ENCODE measurements around the gene LMF1. TPM values are rescaled to one million over a fixed set of nuclear protein-coding genes. Genes with fewer than 3 reads are reported as not detected.

Gene LMF1
- total and polyA plus RNA-seq, 2 of the 13 experiments (the other 11 are each of a cell fraction or from before 2014, with no cell fraction given), result 6.8 to 8.5 TPM

DNA sequence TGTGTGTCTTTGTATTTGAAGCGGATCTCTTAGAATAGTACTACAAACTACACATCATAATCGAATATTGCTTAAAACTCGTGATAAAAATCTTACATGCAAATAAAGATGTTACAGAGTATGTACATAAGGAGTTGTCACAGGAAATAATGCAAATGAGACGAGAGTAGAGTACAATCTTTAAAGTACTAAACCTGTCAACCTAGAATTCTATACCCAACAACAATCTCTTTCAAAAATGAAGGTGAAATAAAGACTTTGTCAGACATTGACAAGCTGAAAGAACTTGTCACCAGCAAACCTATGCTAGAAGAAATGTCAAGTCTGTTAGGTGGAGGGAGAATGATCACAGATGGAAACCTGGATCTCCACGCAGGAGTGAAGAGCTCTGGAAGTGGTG is 86.6 kb downstream of the LMF1 start:
- H4K20me1 ChIP-seq (ENCODE audit: insufficient read depth, low read length), result no peaks in the 10 kb centered on the region
- no peak overlapping the region for H2AFZ ChIP-seq (ENCODE audit: low read length)
- H3K4me2 ChIP-seq (ENCODE audit: low read depth, low read length), result no peak overlapping the region
- BruUV-seq (replicated peaks), result no TSS peak
- in situ Hi-C loops (cut with HindIII; ENCODE audit: extremely low pct_ligation_motif_present, low pct_unique_long_range_greater_than_20kb) (no loop called here), intact Hi-C loops (cut with micrococcal nuclease; ENCODE audit: unreplicated experiment) (no loop called here)
- H3K27ac ChIP-seq (ENCODE audit: extremely low read length, insufficient read depth, low read length), result no peak overlapping the region
- FAIRE-seq (no peak), ATAC-seq (no peak), DNase-seq (ENCODE audit: low spot score) (no peak)
- no peak overlapping the region for H3K9ac ChIP-seq (ENCODE audit: insufficient read depth, low read depth, low read length)
- peaks cover 10% of the 10 kb centered on the region; the same call in 1 of the 2 replicates for H3K9me3 ChIP-seq (ENCODE audit: low read length)
- H3K79me2 ChIP-seq (ENCODE audit: insufficient read depth, low read length), result no peaks in the 10 kb centered on the region
- 49% methylated on average over 5 of the region's 5 CpGs for WGBS (ENCODE audit: low lambda C conversion rate)
- CTCF ChIA-PET (ENCODE audit: low intra/inter-chr PET ratio, low total read pairs), result no interaction called here
- POLR2A ChIA-PET, result interaction anchor here (0.6 kb wide), 1 partner anchor 172 kb away, joined by 3 read pairs; no protein-coding TSS in a partner anchor
- no peaks in the 10 kb centered on the region; a peak in 2 of 5 replicates for H3K27me3 ChIP-seq (ENCODE audit: control insufficient read depth in 1 of 2, insufficient read depth in 2 of 2, low read length in 2 of 2)
- no peaks in the 10 kb centered on the region for H3K4me1 ChIP-seq (ENCODE audit: insufficient read depth, low read length)
- no peaks in the 10 kb centered on the region for H3K36me3 ChIP-seq (replicated peaks in 1 of 2; ENCODE audit: control insufficient read depth in 1 of 2, insufficient read depth in 2 of 2, low read length in 2 of 2)
- TF ChIP-seq, protein P1, sequence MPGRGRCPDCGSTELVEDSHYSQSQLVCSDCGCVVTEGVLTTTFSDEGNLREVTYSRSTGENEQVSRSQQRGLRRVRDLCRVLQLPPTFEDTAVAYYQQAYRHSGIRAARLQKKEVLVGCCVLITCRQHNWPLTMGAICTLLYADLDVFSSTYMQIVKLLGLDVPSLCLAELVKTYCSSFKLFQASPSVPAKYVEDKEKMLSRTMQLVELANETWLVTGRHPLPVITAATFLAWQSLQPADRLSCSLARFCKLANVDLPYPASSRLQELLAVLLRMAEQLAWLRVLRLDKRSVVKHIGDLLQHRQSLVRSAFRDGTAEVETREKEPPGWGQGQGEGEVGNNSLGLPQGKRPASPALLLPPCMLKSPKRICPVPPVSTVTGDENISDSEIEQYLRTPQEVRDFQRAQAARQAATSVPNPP (CRISPR knock-in tag; IDR thresholded peaks at IDR 0.05), result no peak
- no peak for TF ChIP-seq ZNF724P (CRISPR knock-in tag; IDR thresholded peaks at IDR 0.05; ENCODE audit: borderline replicate concordance)
- TF ChIP-seq, protein P2, sequence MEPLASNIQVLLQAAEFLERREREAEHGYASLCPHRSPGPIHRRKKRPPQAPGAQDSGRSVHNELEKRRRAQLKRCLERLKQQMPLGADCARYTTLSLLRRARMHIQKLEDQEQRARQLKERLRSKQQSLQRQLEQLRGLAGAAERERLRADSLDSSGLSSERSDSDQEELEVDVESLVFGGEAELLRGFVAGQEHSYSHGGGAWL (CRISPR knock-in tag; IDR thresholded peaks at IDR 0.05), result no peak
- no peak for TF ChIP-seq TARDBP (CRISPR knock-in tag; IDR thresholded peaks at IDR 0.05)
- no peak overlapping the region for H3K4me3 ChIP-seq (replicated peaks in 1 of 3; ENCODE audit: insufficient read depth in 1 of 3, low read depth in 2 of 3, low read length in 3 of 3)

DNA sequence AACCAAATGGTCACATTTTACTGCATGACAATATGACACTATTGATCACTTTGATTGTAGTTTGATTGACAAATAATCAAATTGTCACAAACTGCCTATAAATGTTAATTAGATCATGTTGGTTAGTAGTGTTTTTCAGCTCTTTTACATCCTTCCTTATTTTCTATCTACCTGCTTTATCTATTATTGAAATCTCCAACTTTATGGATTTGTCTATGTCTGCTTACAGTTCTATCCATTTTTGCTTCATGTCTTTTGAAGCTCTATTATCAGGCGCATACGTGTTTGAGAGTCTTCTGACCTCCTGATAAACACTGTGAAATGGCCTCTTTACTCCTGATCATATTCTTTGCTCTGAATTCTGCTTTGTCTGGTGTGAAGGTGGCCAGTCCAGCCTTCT is 87.0 kb downstream of the LMF1 start:
- peaks cover 10% of the 10 kb centered on the region; the same call in 1 of the 2 replicates for H3K9me3 ChIP-seq (ENCODE audit: low read length)
- no peak overlapping the region for H3K4me3 ChIP-seq (replicated peaks in 1 of 3; ENCODE audit: insufficient read depth in 1 of 3, low read depth in 2 of 3, low read length in 3 of 3)
- no peak overlapping the region for H3K9ac ChIP-seq (ENCODE audit: insufficient read depth, low read depth, low read length)
- no peaks in the 10 kb centered on the region for H4K20me1 ChIP-seq (ENCODE audit: insufficient read depth, low read length)
- H3K27ac ChIP-seq (ENCODE audit: extremely low read length, insufficient read depth, low read length), result no peak overlapping the region
- DNase-seq (ENCODE audit: low spot score) (no peak), FAIRE-seq (no peak), ATAC-seq (no peak)
- 91% methylated on average over 2 of the region's 2 CpGs for WGBS (ENCODE audit: low lambda C conversion rate)
- no peak overlapping the region for H2AFZ ChIP-seq (ENCODE audit: low read length)
- H3K4me1 ChIP-seq (ENCODE audit: insufficient read depth, low read length), result no peaks in the 10 kb centered on the region
- intact Hi-C loops (cut with micrococcal nuclease; ENCODE audit: unreplicated experiment), result no loop called here
- in situ Hi-C loops (cut with HindIII; ENCODE audit: extremely low pct_ligation_motif_present, low pct_unique_long_range_greater_than_20kb), result no loop called here
- no TSS peak for BruUV-seq (replicated peaks)
- CTCF ChIA-PET (ENCODE audit: low intra/inter-chr PET ratio, low total read pairs), result no interaction called here
- H3K79me2 ChIP-seq (ENCODE audit: insufficient read depth, low read length), result no peaks in the 10 kb centered on the region
- POLR2A ChIA-PET, result no interaction called here
- no peak overlapping the region for H3K4me2 ChIP-seq (ENCODE audit: low read depth, low read length)
- no peaks in the 10 kb centered on the region for H3K36me3 ChIP-seq (replicated peaks in 1 of 2; ENCODE audit: control insufficient read depth in 1 of 2, insufficient read depth in 2 of 2, low read length in 2 of 2)
- H3K27me3 ChIP-seq (ENCODE audit: control insufficient read depth in 1 of 2, insufficient read depth in 2 of 2, low read length in 2 of 2), result no peaks in the 10 kb centered on the region; a peak in 2 of 5 replicates
- TF ChIP-seq, protein P3, sequence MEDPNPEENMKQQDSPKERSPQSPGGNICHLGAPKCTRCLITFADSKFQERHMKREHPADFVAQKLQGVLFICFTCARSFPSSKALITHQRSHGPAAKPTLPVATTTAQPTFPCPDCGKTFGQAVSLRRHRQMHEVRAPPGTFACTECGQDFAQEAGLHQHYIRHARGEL (CRISPR knock-in tag; IDR thresholded peaks at IDR 0.05), result no peak
- TF ChIP-seq RBM39 (IDR thresholded peaks at IDR 0.05; ENCODE audit: low read depth, low read length, poor library complexity, severe bottlenecking) (no peak), ZFP90 (CRISPR knock-in tag; IDR thresholded peaks at IDR 0.05; ENCODE audit: borderline replicate concordance) (no peak), SKI (IDR thresholded peaks at IDR 0.05; ENCODE audit: partially characterized antibody) (no peak), ZNF234 (CRISPR knock-in tag; conservative IDR thresholded peaks at IDR 0.05) (no peak), KLF13 (CRISPR knock-in tag; IDR thresholded peaks at IDR 0.05) (no peak), ZNF737 (CRISPR knock-in tag; IDR thresholded peaks at IDR 0.05; ENCODE audit: borderline replicate concordance) (no peak), FOXK1 (CRISPR knock-in tag; IDR thresholded peaks at IDR 0.05; ENCODE audit: borderline replicate concordance, low read depth) (no peak), NFRKB (IDR thresholded peaks at IDR 0.05) (no peak)
- TF ChIP-seq, protein P4, sequence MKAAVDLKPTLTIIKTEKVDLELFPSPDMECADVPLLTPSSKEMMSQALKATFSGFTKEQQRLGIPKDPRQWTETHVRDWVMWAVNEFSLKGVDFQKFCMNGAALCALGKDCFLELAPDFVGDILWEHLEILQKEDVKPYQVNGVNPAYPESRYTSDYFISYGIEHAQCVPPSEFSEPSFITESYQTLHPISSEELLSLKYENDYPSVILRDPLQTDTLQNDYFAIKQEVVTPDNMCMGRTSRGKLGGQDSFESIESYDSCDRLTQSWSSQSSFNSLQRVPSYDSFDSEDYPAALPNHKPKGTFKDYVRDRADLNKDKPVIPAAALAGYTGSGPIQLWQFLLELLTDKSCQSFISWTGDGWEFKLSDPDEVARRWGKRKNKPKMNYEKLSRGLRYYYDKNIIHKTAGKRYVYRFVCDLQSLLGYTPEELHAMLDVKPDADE (CRISPR knock-in tag; IDR thresholded peaks at IDR 0.05), result no peak
- TF ChIP-seq, protein P5, sequence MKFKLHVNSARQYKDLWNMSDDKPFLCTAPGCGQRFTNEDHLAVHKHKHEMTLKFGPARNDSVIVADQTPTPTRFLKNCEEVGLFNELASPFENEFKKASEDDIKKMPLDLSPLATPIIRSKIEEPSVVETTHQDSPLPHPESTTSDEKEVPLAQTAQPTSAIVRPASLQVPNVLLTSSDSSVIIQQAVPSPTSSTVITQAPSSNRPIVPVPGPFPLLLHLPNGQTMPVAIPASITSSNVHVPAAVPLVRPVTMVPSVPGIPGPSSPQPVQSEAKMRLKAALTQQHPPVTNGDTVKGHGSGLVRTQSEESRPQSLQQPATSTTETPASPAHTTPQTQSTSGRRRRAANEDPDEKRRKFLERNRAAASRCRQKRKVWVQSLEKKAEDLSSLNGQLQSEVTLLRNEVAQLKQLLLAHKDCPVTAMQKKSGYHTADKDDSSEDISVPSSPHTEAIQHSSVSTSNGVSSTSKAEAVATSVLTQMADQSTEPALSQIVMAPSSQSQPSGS (CRISPR knock-in tag; IDR thresholded peaks at IDR 0.05), result no peak

Data from HepG2 (cell line).